ENCODE results near the gene TCF25.

DNA sequence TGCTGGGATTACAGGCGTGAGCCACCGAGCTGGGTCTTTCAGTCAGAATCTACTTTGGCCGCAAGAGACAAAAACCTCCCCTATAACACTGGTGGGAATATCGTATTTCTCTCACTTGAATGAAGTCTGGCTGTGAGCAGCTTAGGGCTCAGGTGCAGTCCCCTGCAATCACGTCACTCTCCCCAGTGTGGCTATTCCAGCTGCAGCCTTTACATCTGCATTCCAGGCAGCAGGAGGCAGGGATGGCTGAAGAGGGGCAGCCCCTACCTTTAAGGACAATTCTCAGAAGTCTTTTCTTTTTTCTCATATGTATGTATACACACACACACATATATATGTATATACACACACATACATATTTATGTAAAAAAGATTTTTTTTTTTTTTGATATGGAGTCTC, 78.1 kb downstream of the TCF25 start:
- TF ChIP-seq, protein P1, sequence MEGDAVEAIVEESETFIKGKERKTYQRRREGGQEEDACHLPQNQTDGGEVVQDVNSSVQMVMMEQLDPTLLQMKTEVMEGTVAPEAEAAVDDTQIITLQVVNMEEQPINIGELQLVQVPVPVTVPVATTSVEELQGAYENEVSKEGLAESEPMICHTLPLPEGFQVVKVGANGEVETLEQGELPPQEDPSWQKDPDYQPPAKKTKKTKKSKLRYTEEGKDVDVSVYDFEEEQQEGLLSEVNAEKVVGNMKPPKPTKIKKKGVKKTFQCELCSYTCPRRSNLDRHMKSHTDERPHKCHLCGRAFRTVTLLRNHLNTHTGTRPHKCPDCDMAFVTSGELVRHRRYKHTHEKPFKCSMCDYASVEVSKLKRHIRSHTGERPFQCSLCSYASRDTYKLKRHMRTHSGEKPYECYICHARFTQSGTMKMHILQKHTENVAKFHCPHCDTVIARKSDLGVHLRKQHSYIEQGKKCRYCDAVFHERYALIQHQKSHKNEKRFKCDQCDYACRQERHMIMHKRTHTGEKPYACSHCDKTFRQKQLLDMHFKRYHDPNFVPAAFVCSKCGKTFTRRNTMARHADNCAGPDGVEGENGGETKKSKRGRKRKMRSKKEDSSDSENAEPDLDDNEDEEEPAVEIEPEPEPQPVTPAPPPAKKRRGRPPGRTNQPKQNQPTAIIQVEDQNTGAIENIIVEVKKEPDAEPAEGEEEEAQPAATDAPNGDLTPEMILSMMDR (IDR thresholded peaks at IDR 0.05): no peak
- no peak for TF ChIP-seq POLR2A (IDR thresholded peaks at IDR 0.05)
